Esophagus muscularis mucosa (tissue), 4 donors: ENCODE results near the gene LRRC71. TPM values are rescaled to one million over a fixed set of nuclear protein-coding genes. Genes with fewer than 3 reads are reported as not detected.
A peak's percentile ranks its signal among the peaks of the same experiment; 100 is the strongest.

ENCODE experiments used
- DNase-seq: peaks from one replicate; pipeline ENCODE4 v3.0.0-alpha.2; 2017; ENCODE audit errors: extremely low spot score
- H3K27ac ChIP-seq, 4 donors: fragments of 200-600 bp; sonication (generic); replicated peaks in 1 of 4; 1 replicate in 3 of 4; 2 replicates in 1 of 4; pipeline ENCODE4 v1.5.1; 2016 to 2019; ENCODE audit warnings: mild to moderate bottlenecking in 1 of 4
- H3K27me3 ChIP-seq, 4 donors: fragments of 200-600 bp; sonication (generic); one replicate each; pipeline versions ENCODE4 v1.5.1 to v1.6.0; 2016 to 2019
- H3K36me3 ChIP-seq, 4 donors: fragments of 200-600 bp; sonication (generic); one replicate each; pipeline ENCODE4 v1.5.1; 2016 to 2019
- H3K4me1 ChIP-seq, 4 donors: fragments of 200-600 bp; sonication (generic); one replicate each; pipeline ENCODE4 v1.5.1; 2016 to 2019
- H3K4me3 ChIP-seq, 4 donors: fragments of 200-600 bp; sonication (generic); 1 replicate in 2 of 4; 2 replicates in 2 of 4; pipeline ENCODE4 v1.5.1; 2016 to 2019; ENCODE audit warnings: mild to moderate bottlenecking in 4 of 4, moderate library complexity in 1 of 4
- H3K9me3 ChIP-seq, 4 donors: fragments of 200-600 bp; sonication (generic); 1 replicate in 3 of 4; 2 replicates in 1 of 4; pipeline ENCODE4 v1.5.1; 2016 to 2019
- EP300 ChIP-seq: sonication (generic); formaldehyde crosslinking; IDR thresholded peaks from one replicate; pipeline ENCODE4 v1.6.1; 2017; ENCODE audit warnings: antibody characterized with exemption
- POLR2A ChIP-seq: fragments of 450-650 bp; IDR thresholded peaks from one replicate; pipeline ENCODE4 v1.6.1; 2017; ENCODE audit warnings: antibody characterized with exemption, moderate library complexity, mild to moderate bottlenecking, low read depth
- POLR2AphosphoS5 ChIP-seq, 2 donors: sonication (generic); formaldehyde crosslinking; IDR thresholded peaks; one replicate each; pipeline ENCODE4 v1.6.1; 2017; ENCODE audit warnings: antibody characterized with exemption in 2 of 2
- WGBS: methylation state at CpG from one replicate; pipeline ENCODE4 v1.1.5; 2018; 5-methylcytosine and 5-hydroxymethylcytosine counted together
- intact Hi-C: fragments of 100-400 bp; cut with DNase I; formaldehyde crosslinking; loops from one replicate; pipeline ENCODE4 v1.15.1; 2023
- total RNA-seq, 4 donors: library from RNA; depleted of rRNA; stranded (reverse); fragments of >200 nt; gene quantifications; one replicate each; pipeline versions ENCODE4 v1.1.0 to v1.2.1, GENCODE V29; 2016
- TF ChIP-seq, protein P1 (sequence below), 3 experiments: fragments of 200-600 bp in 2 of 3; fragments of 450-650 bp in 1 of 3; sonication (generic) in 2 of 3; IDR thresholded peaks; one replicate each; pipeline ENCODE4 v1.5.1; 2017 to 2019; ENCODE audit warnings: antibody characterized with exemption in 3 of 3, mild to moderate bottlenecking in 2 of 3, moderate library complexity in 1 of 3

Gene LRRC71
- total RNA-seq, 4 donors from 2014 or later, result not detected

- peak overlapping the region; percentile 52 to 66 (median 55) for H3K4me3 ChIP-seq
- 48% methylated on average over 5 of the region's 5 CpGs for WGBS
- H3K9me3 ChIP-seq, result no peaks in the 10 kb centered on the region
- peaks cover 0 to 59% (median 19%) of the 10 kb centered on the region in 4 donors for H3K27me3 ChIP-seq
- no peak for DNase-seq
- no peak for TF ChIP-seq POLR2AphosphoS5 (IDR thresholded peaks at IDR 0.05)
- peak overlapping the region; percentile 80 to 91 (median 85) for H3K27ac ChIP-seq
- intact Hi-C loops, result no loop called here
- no peaks in the 10 kb centered on the region for H3K36me3 ChIP-seq
- H3K4me1 ChIP-seq, result peaks cover 39 to 66% (median 62%) of the 10 kb centered on the region in 4 donors
These were observed 26.4 kb upstream of the LRRC71 start for GRCh38 chr1:156894001-156894400.

DNA sequence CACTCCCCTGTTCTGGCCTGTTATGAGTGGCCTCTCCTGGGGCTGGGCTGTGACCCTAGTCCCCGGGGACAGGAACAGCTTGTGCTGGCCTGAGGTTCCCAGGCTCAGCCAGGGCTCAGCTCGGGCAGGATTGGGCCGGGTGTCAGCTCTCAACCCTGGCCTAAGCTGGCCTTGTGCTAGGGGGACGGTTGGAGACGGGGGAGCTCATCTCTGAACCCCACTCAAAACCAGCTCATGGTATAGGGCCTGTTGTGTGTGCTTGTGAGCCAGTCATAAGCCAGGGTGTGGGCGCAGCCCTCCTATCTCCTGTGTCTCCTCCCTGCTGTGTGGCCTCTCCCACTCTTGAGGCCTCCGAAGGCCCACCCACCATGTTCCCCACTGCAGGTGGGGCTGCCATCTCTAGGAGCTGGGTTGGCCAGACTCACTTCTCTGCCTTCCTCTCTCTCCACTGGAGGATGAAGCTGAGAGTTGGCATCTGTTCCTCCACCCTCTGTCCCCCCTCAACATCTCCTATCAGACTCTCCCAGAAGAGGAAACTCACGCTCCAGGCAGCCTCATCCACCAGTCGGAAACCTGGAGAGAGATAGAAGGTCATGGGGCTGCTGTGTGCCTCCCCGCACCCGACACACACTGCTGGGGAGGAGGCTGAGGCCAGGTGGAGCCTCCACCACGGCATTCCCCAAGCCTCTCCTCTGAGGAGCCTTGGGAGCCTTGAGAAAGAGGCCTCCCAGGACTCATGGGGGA is 25.5 kb upstream of the LRRC71 start:
- Histone ChIP-seq H3K9me3 (no peaks in the 10 kb centered on the region), H3K4me3 (peak overlapping the region; percentile 52 to 66 (median 55)), H3K36me3 (no peaks in the 10 kb centered on the region), H3K4me1 (peaks cover 48 to 74% (median 70%) of the 10 kb centered on the region in 4 donors), H3K27ac (peak overlapping the region; percentile 80 to 91 (median 85)), H3K27me3 (peaks cover 0 to 65% (median 19%) of the 10 kb centered on the region in 4 donors)
- intact Hi-C loops, result no loop called here
- 87% methylated on average over 5 of the region's 12 CpGs for WGBS
- no peak for DNase-seq
- TF ChIP-seq POLR2A (no peak), POLR2AphosphoS5 (IDR thresholded peaks at IDR 0.05) (peak in 1 of 2 donors; percentile 55), EP300 (no peak)
- TF ChIP-seq, protein P1, sequence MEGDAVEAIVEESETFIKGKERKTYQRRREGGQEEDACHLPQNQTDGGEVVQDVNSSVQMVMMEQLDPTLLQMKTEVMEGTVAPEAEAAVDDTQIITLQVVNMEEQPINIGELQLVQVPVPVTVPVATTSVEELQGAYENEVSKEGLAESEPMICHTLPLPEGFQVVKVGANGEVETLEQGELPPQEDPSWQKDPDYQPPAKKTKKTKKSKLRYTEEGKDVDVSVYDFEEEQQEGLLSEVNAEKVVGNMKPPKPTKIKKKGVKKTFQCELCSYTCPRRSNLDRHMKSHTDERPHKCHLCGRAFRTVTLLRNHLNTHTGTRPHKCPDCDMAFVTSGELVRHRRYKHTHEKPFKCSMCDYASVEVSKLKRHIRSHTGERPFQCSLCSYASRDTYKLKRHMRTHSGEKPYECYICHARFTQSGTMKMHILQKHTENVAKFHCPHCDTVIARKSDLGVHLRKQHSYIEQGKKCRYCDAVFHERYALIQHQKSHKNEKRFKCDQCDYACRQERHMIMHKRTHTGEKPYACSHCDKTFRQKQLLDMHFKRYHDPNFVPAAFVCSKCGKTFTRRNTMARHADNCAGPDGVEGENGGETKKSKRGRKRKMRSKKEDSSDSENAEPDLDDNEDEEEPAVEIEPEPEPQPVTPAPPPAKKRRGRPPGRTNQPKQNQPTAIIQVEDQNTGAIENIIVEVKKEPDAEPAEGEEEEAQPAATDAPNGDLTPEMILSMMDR (IDR thresholded peaks at IDR 0.05), result no peak

- Histone ChIP-seq H3K27me3 (peaks cover 0 to 71% (median 19%) of the 10 kb centered on the region in 4 donors), H3K27ac (peak overlapping the region; percentile 80 to 91 (median 85)), H3K9me3 (no peaks in the 10 kb centered on the region), H3K36me3 (no peaks in the 10 kb centered on the region), H3K4me3 (peak overlapping the region; percentile 52 to 66 (median 55)), H3K4me1 (peaks cover 53 to 80% (median 72%) of the 10 kb centered on the region in 4 donors)
- intact Hi-C loops, result no loop called here
- no peak for DNase-seq
- WGBS, result 81% methylated on average over 4 of the region's 4 CpGs
- TF ChIP-seq POLR2A (no peak), EP300 (no peak), POLR2AphosphoS5 (IDR thresholded peaks at IDR 0.05) (no peak)
- TF ChIP-seq, protein P1 (IDR thresholded peaks at IDR 0.05), result no peak
These were observed 25.0 kb upstream of the LRRC71 start for GRCh38 chr1:156895455-156895812.

DNA sequence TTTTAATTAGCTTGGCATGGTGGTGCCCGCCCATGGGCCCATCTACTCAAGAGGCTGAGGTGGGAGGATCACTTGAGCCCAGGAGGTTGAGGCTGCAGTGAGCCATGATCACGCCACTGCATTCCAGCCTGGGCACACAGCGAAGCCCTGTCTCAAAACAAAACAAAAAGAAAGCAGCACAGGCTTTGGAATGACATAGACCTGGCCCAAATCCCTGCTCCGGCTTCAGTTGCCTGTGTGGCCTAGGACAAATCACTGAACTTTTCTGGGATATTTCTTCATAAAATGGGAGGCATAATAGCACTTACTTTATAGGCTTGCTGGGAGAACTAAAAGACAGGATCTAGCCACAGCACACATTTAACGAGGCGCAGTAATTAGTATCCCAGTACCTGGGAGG is 24.5 kb upstream of the LRRC71 start:
- peaks cover 0 to 76% (median 19%) of the 10 kb centered on the region in 4 donors for H3K27me3 ChIP-seq
- TF ChIP-seq POLR2AphosphoS5 (IDR thresholded peaks at IDR 0.05) (no peak), EP300 (no peak), POLR2A (no peak)
- TF ChIP-seq, protein P1 (IDR thresholded peaks at IDR 0.05), result no peak
- H3K36me3 ChIP-seq, result no peaks in the 10 kb centered on the region
- no peaks in the 10 kb centered on the region for H3K9me3 ChIP-seq
- H3K4me3 ChIP-seq, result peak overlapping the region in 2 of 4 donors; percentile 2 to 54
- intact Hi-C loops, result no loop called here
- peak overlapping the region; percentile 80 to 91 (median 85) for H3K27ac ChIP-seq
- H3K4me1 ChIP-seq, result peaks cover 58 to 85% (median 77%) of the 10 kb centered on the region in 4 donors
- 88% methylated on average over 6 of the region's 6 CpGs for WGBS
- DNase-seq, result no peak

DNA sequence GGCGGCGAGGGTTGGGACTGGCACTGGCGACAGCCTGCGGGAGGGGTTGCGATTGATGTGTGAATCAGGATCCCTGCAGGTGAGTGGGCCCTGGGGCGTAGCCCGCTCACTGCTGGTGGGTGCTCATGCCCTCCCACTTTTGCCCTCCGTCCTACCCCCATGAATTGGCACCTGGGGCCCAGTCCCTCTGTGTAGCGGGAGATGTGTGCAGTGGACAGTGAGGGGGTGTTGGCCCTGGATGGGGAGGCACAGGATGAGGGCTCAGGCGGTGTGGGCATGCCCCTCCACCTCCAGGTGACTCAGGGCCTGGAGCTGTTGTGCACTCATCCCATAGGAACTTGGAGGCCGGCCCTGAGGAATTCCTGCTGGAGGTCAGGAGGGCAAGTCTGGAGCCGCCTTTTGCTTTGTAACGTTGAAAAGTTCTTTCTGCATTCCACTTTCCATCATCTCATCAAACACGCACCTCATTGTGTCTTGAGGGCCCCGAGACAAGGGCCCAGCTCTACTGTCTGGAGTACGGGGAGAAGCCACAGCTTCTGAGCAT is 23.9 kb upstream of the LRRC71 start:
- TF ChIP-seq POLR2A, result no peak
- peak; percentile 14 to 22 for TF ChIP-seq POLR2AphosphoS5 (IDR thresholded peaks at IDR 0.05)
- TF ChIP-seq, protein P1 (IDR thresholded peaks at IDR 0.05), result no peak
- no peak for TF ChIP-seq EP300
- no peak for DNase-seq
- Histone ChIP-seq H3K4me1 (peaks cover 65 to 91% (median 82%) of the 10 kb centered on the region in 4 donors), H3K27ac (peak overlapping the region; percentile 61 to 91 (median 82)), H3K27me3 (peaks cover 0 to 81% (median 19%) of the 10 kb centered on the region in 4 donors), H3K9me3 (no peaks in the 10 kb centered on the region), H3K36me3 (no peaks in the 10 kb centered on the region), H3K4me3 (peak overlapping the region in 2 of 4 donors; percentile 12 to 23)
- intact Hi-C loops, result no loop called here
- WGBS, result 79% methylated on average over 7 of the region's 16 CpGs
